Mesenchymal stem cell (in vitro differentiated cells and primary cell): Measurements from ENCODE around the gene NLGN1.
A peak's percentile ranks its signal among the peaks of the same experiment; 100 is the strongest.

Experiments used
- DNase-seq: peaks from one replicate; pipeline ENCODE4 v3.0.0-alpha.2; 2013
- H2AFZ ChIP-seq: one replicate; pipeline ENCODE4 v1.6.1; 2013; ENCODE audit warnings: low read depth, mild to moderate bottlenecking, control low read depth, inconsistent platforms, low read length, moderate library complexity
- H2AK5ac ChIP-seq: 2 replicates; pipeline ENCODE4 v1.6.1; 2013; ENCODE audit warnings: low read length, moderate library complexity, mild to moderate bottlenecking, inconsistent platforms; ENCODE audit not compliant: severe bottlenecking
- H2BK120ac ChIP-seq: one replicate; pipeline ENCODE4 v1.6.1; 2013; ENCODE audit warnings: low read depth, mild to moderate bottlenecking, inconsistent platforms, low read length, moderate library complexity
- H2BK12ac ChIP-seq, 2 experiments: one replicate each; pipeline ENCODE4 v1.6.1; 2013; ENCODE audit warnings: inconsistent platforms in 2 of 2, low read length in 2 of 2, mild to moderate bottlenecking in 2 of 2, moderate library complexity in 2 of 2, control low read depth in 1 of 2
- H2BK15ac ChIP-seq: one replicate; pipeline ENCODE4 v1.6.1; 2013; ENCODE audit warnings: mild to moderate bottlenecking, low read depth, inconsistent platforms; ENCODE audit not compliant: poor library complexity, severe bottlenecking
- H2BK5ac ChIP-seq: 2 replicates; pipeline ENCODE4 v1.6.1; 2013; ENCODE audit warnings: low read depth, mild to moderate bottlenecking, low read length, control low read depth, inconsistent platforms; ENCODE audit not compliant: poor library complexity, severe bottlenecking
- H3K14ac ChIP-seq, 2 experiments: one replicate each; pipeline ENCODE4 v1.6.1; 2013; ENCODE audit warnings: inconsistent platforms in 2 of 2, low read length in 2 of 2, control low read depth in 1 of 2, mild to moderate bottlenecking in 1 of 2, moderate library complexity in 1 of 2
- H3K18ac ChIP-seq, 2 experiments: one replicate each; pipeline ENCODE4 v1.6.1; 2013; ENCODE audit warnings: inconsistent platforms in 2 of 2, low read length in 2 of 2, control low read depth in 1 of 2, low read depth in 1 of 2, mild to moderate bottlenecking in 1 of 2
- H3K23ac ChIP-seq, 2 experiments: one replicate each; pipeline ENCODE4 v1.6.1; 2013; ENCODE audit warnings: inconsistent platforms in 2 of 2, low read length in 2 of 2, mild to moderate bottlenecking in 2 of 2, moderate library complexity in 2 of 2, control low read depth in 1 of 2
- H3K27ac ChIP-seq: 2 replicates; pipeline ENCODE4 v1.5.1; 2013; ENCODE audit warnings: mild to moderate bottlenecking, moderate library complexity, low read length, control low read depth, inconsistent platforms; ENCODE audit not compliant: poor library complexity, severe bottlenecking
- H3K27me3 ChIP-seq, 2 experiments: 2 replicates each; pipeline versions ENCODE4 v1.6.1 to v1.7.0; 2013; ENCODE audit warnings: low read length in 2 of 2, mild to moderate bottlenecking in 2 of 2, moderate library complexity in 2 of 2, control low read depth in 1 of 2, inconsistent platforms in 1 of 2; ENCODE audit not compliant: control insufficient read depth in 1 of 2, insufficient read depth in 1 of 2
- H3K36me3 ChIP-seq, 2 experiments: 2 replicates each; pipeline versions ENCODE4 v1.6.1 to v1.7.0; 2013; ENCODE audit warnings: low read length in 2 of 2, control low read depth in 1 of 2, inconsistent platforms in 1 of 2, low read depth in 1 of 2, mild to moderate bottlenecking in 1 of 2; ENCODE audit not compliant: insufficient read depth in 2 of 2, control insufficient read depth in 1 of 2
- H3K4ac ChIP-seq, 2 experiments: one replicate each; pipeline ENCODE4 v1.6.1; 2013; ENCODE audit warnings: inconsistent platforms in 2 of 2, low read length in 2 of 2, mild to moderate bottlenecking in 2 of 2, moderate library complexity in 2 of 2, control low read depth in 1 of 2, low read depth in 1 of 2
- H3K4me1 ChIP-seq: 2 replicates; pipeline ENCODE4 v1.6.1; 2013; ENCODE audit warnings: low read depth, low read length, control low read depth; ENCODE audit not compliant: control insufficient read depth, insufficient read depth
- H3K4me2 ChIP-seq: 2 replicates; pipeline ENCODE4 v1.6.1; 2013; ENCODE audit warnings: low read length, mild to moderate bottlenecking, inconsistent platforms; ENCODE audit not compliant: poor library complexity, severe bottlenecking
- H3K4me3 ChIP-seq, 2 experiments: 2 replicates each; pipeline versions ENCODE4 v1.5.1 to v1.7.0; 2013; ENCODE audit warnings: low read length in 2 of 2, mild to moderate bottlenecking in 2 of 2, control low read depth in 1 of 2, low read depth in 1 of 2; ENCODE audit not compliant: insufficient read depth in 1 of 2
- H3K79me1 ChIP-seq: replicated peaks from 2 replicates; pipeline ENCODE4 v1.6.1; 2013; ENCODE audit warnings: mild to moderate bottlenecking, control low read depth, low read length, inconsistent platforms; ENCODE audit not compliant: poor library complexity, severe bottlenecking
- H3K9ac ChIP-seq: 2 replicates; pipeline ENCODE4 v1.7.0; 2013; ENCODE audit warnings: mild to moderate bottlenecking, low read length, moderate library complexity
- H3K9me3 ChIP-seq: 2 replicates; pipeline ENCODE4 v1.7.0; 2013; ENCODE audit warnings: mild to moderate bottlenecking, low read length; ENCODE audit not compliant: control insufficient read depth
- H4K8ac ChIP-seq: one replicate; pipeline ENCODE4 v1.6.1; 2013; ENCODE audit warnings: inconsistent platforms, mild to moderate bottlenecking, low read length, moderate library complexity
- H4K91ac ChIP-seq: one replicate; pipeline ENCODE4 v1.6.1; 2013; ENCODE audit warnings: mild to moderate bottlenecking, low read length, inconsistent platforms
- WGBS: methylation state at CpG from one replicate; pipeline ENCODE4 v1.1.7; 2013; ENCODE audit warnings: mixed read lengths; 5-methylcytosine and 5-hydroxymethylcytosine counted together

The NLGN1 gene

DNA sequence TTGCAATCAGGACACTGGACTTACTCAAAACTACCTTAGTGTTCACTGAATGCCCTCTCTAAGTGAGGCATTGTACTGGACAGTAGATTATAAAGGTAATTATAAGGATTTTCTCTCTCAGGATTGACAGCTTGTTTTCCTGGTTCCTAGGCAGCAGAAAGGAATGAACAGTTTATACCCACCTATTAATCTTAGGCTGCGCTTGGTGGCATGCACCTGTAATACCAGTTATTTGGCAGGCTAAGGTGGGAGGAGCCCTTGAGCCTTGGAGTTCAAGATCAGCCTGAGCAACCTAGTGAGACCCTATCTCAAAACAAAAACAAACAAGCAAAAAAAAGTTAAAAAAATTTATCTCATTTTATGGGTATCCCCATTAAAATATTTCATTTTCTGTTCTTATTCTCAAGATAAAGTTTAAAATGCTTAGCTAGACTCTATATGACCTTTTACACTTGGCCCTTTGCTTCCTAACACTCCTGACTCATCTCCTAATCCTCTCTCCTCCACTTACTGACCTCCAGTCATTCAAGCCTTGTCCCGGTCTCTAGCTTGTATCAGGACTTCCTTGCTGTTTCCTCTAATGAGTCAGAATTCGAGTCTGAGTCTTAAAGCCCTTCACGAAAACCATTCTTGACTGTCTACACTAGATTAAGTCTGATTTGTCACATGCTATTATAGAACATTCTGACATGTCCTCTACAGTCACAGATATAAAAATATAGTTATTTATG lies 348.6 kb downstream of the NLGN1 start:
- Histone ChIP-seq H3K4me3 (no peak overlapping the region), H2BK15ac (no peak overlapping the region), H3K27me3 (no peaks in the 10 kb centered on the region), H4K91ac (no peak overlapping the region), H3K4me2 (no peak overlapping the region), H3K27ac (no peak overlapping the region), H3K9me3 (no peaks in the 10 kb centered on the region), H4K8ac (no peak overlapping the region), H2BK120ac (no peak overlapping the region), H3K79me1 (no peaks in the 10 kb centered on the region), H3K18ac (no peak overlapping the region), H3K36me3 (no peaks in the 10 kb centered on the region), H3K9ac (no peak overlapping the region), H2AFZ (no peak overlapping the region), H2BK5ac (no peak overlapping the region), H3K4ac (no peak overlapping the region), H2BK12ac (no peak overlapping the region), H3K14ac (no peak overlapping the region), H3K23ac (no peak overlapping the region), H3K4me1 (no peaks in the 10 kb centered on the region), H2AK5ac (no peak overlapping the region)
- peak; percentile 73 for DNase-seq
- WGBS: 23% methylated on average over 4 of the region's 4 CpGs

DNA sequence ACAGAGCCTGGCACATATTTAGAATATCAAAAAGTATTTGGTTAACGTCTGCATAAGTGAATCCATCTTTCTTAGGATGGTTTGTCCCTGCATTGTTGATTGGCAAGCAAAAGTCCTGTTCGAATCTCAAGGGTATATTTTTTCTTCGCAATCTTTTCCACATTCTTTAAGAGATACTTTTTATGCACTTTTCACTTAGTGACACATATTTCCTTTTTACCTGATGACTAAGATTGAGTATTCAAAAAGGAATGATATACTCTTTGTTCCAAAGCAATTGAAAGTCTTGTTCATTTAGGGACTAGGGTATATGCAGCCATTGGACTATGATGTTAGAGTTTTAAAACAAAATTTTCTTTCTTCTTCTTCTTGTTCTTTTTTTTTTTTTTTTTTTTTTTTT lies 349.9 kb downstream of the NLGN1 start:
- H3K4me1 ChIP-seq: no peaks in the 10 kb centered on the region
- H3K9me3 ChIP-seq: no peaks in the 10 kb centered on the region
- H3K18ac ChIP-seq: no peak overlapping the region
- no peak overlapping the region for H2AFZ ChIP-seq
- H2BK5ac ChIP-seq: no peak overlapping the region
- H4K8ac ChIP-seq: no peak overlapping the region
- H3K9ac ChIP-seq: no peak overlapping the region
- H2BK12ac ChIP-seq: no peak overlapping the region
- no peak overlapping the region for H3K4me3 ChIP-seq
- no peaks in the 10 kb centered on the region for H3K79me1 ChIP-seq
- no peaks in the 10 kb centered on the region for H3K36me3 ChIP-seq
- no peak overlapping the region for H3K23ac ChIP-seq
- no peak overlapping the region for H2BK120ac ChIP-seq
- H3K27me3 ChIP-seq: no peaks in the 10 kb centered on the region
- no peak overlapping the region for H3K14ac ChIP-seq
- no peak overlapping the region for H2BK15ac ChIP-seq
- no peak for DNase-seq
- H3K4ac ChIP-seq: no peak overlapping the region
- H2AK5ac ChIP-seq: no peak overlapping the region
- no peak overlapping the region for H4K91ac ChIP-seq
- no peak overlapping the region for H3K4me2 ChIP-seq
- no CpG with 5 or more reads among the region's 3 CpGs for WGBS
- H3K27ac ChIP-seq: no peak overlapping the region

DNA sequence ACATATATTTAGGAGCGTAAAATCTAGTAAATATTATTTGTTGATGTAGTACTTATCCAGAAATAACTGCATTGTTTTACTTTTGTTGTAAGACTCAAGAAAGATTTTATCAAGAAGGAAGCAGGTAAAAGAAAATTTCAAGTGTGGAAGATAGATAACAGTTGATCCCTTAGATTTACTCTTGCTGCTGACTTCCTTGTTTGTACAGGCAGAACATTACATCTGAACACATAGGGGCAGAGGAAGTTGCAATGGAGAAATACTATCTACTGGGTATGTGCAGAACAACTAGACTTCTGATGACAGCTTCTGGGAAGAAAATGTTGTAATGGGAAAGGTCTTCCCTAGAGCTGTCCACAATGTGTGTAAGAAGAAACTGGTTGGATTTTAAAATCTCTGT lies 350.6 kb downstream of the NLGN1 start:
- no peak overlapping the region for H3K4me3 ChIP-seq
- H2AK5ac ChIP-seq: no peak overlapping the region
- DNase-seq: no peak
- H2BK5ac ChIP-seq: no peak overlapping the region
- H3K4me2 ChIP-seq: no peak overlapping the region
- no peak overlapping the region for H3K18ac ChIP-seq
- no peak overlapping the region for H2BK12ac ChIP-seq
- H3K36me3 ChIP-seq: no peaks in the 10 kb centered on the region
- no peak overlapping the region for H2AFZ ChIP-seq
- H3K9ac ChIP-seq: no peak overlapping the region
- H3K9me3 ChIP-seq: no peaks in the 10 kb centered on the region
- H3K79me1 ChIP-seq: no peaks in the 10 kb centered on the region
- no peak overlapping the region for H4K8ac ChIP-seq
- no peak overlapping the region for H3K14ac ChIP-seq
- no peaks in the 10 kb centered on the region for H3K27me3 ChIP-seq
- 83% methylated on average over 1 of the region's 1 CpG for WGBS
- no peak overlapping the region for H2BK120ac ChIP-seq
- no peak overlapping the region for H4K91ac ChIP-seq
- no peak overlapping the region for H3K27ac ChIP-seq
- no peak overlapping the region for H3K23ac ChIP-seq
- no peaks in the 10 kb centered on the region for H3K4me1 ChIP-seq
- H3K4ac ChIP-seq: no peak overlapping the region
- no peak overlapping the region for H2BK15ac ChIP-seq

DNA sequence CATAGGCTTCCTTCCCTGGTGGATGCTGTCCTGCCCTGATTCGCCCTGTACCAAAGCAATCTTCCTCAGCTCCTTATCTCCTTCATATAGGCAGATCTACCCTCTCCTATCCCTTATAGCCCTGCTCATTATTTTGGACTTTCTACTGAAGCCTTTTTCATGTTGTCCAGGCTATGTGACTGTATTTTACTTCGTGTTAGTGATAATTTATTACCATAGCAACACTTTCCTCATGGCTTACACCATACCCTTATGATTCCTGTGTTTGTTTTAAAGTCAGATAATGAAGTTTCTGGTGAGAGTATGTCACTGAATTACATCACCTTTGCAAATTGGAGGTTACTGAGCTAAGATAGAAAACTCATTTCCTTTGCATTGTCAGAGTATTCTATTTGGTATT lies 352.6 kb downstream of the NLGN1 start:
- Histone ChIP-seq H3K4me1 (no peaks in the 10 kb centered on the region), H3K27ac (no peak overlapping the region), H3K4me3 (no peak overlapping the region), H3K9me3 (no peaks in the 10 kb centered on the region), H3K14ac (no peak overlapping the region), H3K23ac (no peak overlapping the region), H2BK120ac (no peak overlapping the region), H3K27me3 (no peaks in the 10 kb centered on the region), H3K79me1 (no peaks in the 10 kb centered on the region), H2BK12ac (no peak overlapping the region), H2AFZ (no peak overlapping the region), H4K91ac (no peak overlapping the region), H3K4ac (no peak overlapping the region), H2BK15ac (no peak overlapping the region), H2BK5ac (no peak overlapping the region), H3K9ac (peak overlapping the region; percentile 27), H2AK5ac (no peak overlapping the region), H3K18ac (no peak overlapping the region), H4K8ac (no peak overlapping the region), H3K36me3 (no peaks in the 10 kb centered on the region), H3K4me2 (no peak overlapping the region)
- 100% methylated on average over 1 of the region's 2 CpGs for WGBS
- peak; percentile 66 for DNase-seq
